SK-N-SH treated with all-trans-retinoic acid at 6 μM for 48 hours (cell line): ENCODE results near the gene WFS1.

Experiments
- ARNTL ChIP-seq: fragments of 450-650 bp; formaldehyde crosslinking; IDR thresholded peaks from 2 replicates; pipeline ENCODE4 v1.5.0; 2020; ENCODE audit warnings: low read depth, mild to moderate bottlenecking, moderate library complexity, borderline replicate concordance
- BACH2 ChIP-seq: fragments of 250-450 bp; sonication (Bioruptor Pico); IDR thresholded peaks from 2 replicates; pipeline ENCODE4 v1.9.0; 2021; ENCODE audit warnings: mild to moderate bottlenecking, borderline replicate concordance
- CSDC2 ChIP-seq: fragments of 250-450 bp; sonication (Bioruptor Pico); IDR thresholded peaks from 2 replicates; pipeline ENCODE4 v1.5.0; 2020; ENCODE audit warnings: mild to moderate bottlenecking, moderate library complexity
- ESRRG ChIP-seq: fragments of 250-450 bp; sonication (Bioruptor Pico); IDR thresholded peaks from 2 replicates; pipeline ENCODE4 v1.6.1; 2021; ENCODE audit warnings: mild to moderate bottlenecking
- GLIS3 ChIP-seq: fragments of 250-450 bp; sonication (Bioruptor Pico); IDR thresholded peaks from 2 replicates; pipeline ENCODE4 v1.5.0; 2020; ENCODE audit warnings: mild to moderate bottlenecking, moderate library complexity
- OSR1 ChIP-seq: fragments of 250-450 bp; sonication (Bioruptor Pico); IDR thresholded peaks from 2 replicates; pipeline ENCODE4 v1.8.0; 2022; ENCODE audit warnings: moderate library complexity, mild to moderate bottlenecking, inconsistent platforms
- TOX ChIP-seq: fragments of 250-450 bp; sonication (Bioruptor Pico); IDR thresholded peaks from 2 replicates; pipeline ENCODE4 v1.8.0; 2021; ENCODE audit warnings: mild to moderate bottlenecking, moderate library complexity, borderline replicate concordance
- ZC3H10 ChIP-seq: fragments of 250-450 bp; sonication (Bioruptor Pico); IDR thresholded peaks from 2 replicates; pipeline ENCODE4 v1.5.1; 2021; ENCODE audit warnings: mild to moderate bottlenecking, moderate library complexity
- ZFP3 ChIP-seq: fragments of 250-450 bp; sonication (Bioruptor Pico); IDR thresholded peaks from 2 replicates; pipeline ENCODE4 v1.5.0; 2020; ENCODE audit warnings: mild to moderate bottlenecking, moderate library complexity
- ZNF565 ChIP-seq: fragments of 450-650 bp; formaldehyde crosslinking; conservative IDR thresholded peaks from 2 replicates; pipeline ENCODE4 v1.5.0; 2020; ENCODE audit warnings: low read depth, mild to moderate bottlenecking, moderate library complexity
- ZNF70 ChIP-seq: fragments of 450-650 bp; formaldehyde crosslinking; IDR thresholded peaks from 2 replicates; pipeline ENCODE4 v1.5.0; 2020; ENCODE audit warnings: mild to moderate bottlenecking, moderate library complexity
- TF ChIP-seq, protein P1 (sequence below): fragments of 250-450 bp; sonication (Bioruptor Pico); IDR thresholded peaks from 2 replicates; pipeline ENCODE4 v1.8.0; 2020; ENCODE audit warnings: mild to moderate bottlenecking, moderate library complexity, borderline replicate concordance

- TF ChIP-seq ARNTL (CRISPR knock-in tag): no peak
- no peak for TF ChIP-seq OSR1 (CRISPR knock-in tag)
- no peak for TF ChIP-seq ZFP3 (CRISPR knock-in tag)
- TF ChIP-seq TOX: no peak
- TF ChIP-seq, protein P1, sequence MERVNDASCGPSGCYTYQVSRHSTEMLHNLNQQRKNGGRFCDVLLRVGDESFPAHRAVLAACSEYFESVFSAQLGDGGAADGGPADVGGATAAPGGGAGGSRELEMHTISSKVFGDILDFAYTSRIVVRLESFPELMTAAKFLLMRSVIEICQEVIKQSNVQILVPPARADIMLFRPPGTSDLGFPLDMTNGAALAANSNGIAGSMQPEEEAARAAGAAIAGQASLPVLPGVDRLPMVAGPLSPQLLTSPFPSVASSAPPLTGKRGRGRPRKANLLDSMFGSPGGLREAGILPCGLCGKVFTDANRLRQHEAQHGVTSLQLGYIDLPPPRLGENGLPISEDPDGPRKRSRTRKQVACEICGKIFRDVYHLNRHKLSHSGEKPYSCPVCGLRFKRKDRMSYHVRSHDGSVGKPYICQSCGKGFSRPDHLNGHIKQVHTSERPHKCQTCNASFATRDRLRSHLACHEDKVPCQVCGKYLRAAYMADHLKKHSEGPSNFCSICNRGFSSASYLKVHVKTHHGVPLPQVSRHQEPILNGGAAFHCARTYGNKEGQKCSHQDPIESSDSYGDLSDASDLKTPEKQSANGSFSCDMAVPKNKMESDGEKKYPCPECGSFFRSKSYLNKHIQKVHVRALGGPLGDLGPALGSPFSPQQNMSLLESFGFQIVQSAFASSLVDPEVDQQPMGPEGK (CRISPR knock-in tag): no peak
- TF ChIP-seq GLIS3 (CRISPR knock-in tag): no peak
- no peak for TF ChIP-seq CSDC2 (CRISPR knock-in tag)
- no peak for TF ChIP-seq ZNF70 (CRISPR knock-in tag)
- TF ChIP-seq ESRRG (CRISPR knock-in tag): no peak
- no peak for TF ChIP-seq ZC3H10 (CRISPR knock-in tag)
- TF ChIP-seq BACH2 (CRISPR knock-in tag): no peak
- no peak for TF ChIP-seq ZNF565 (CRISPR knock-in tag)
Observed at GRCh38 chr4:6267573-6267972, 2.1 kb upstream of the WFS1 start.
